ENCODE results near the gene GIPR.

Gene GIPR

DNA sequence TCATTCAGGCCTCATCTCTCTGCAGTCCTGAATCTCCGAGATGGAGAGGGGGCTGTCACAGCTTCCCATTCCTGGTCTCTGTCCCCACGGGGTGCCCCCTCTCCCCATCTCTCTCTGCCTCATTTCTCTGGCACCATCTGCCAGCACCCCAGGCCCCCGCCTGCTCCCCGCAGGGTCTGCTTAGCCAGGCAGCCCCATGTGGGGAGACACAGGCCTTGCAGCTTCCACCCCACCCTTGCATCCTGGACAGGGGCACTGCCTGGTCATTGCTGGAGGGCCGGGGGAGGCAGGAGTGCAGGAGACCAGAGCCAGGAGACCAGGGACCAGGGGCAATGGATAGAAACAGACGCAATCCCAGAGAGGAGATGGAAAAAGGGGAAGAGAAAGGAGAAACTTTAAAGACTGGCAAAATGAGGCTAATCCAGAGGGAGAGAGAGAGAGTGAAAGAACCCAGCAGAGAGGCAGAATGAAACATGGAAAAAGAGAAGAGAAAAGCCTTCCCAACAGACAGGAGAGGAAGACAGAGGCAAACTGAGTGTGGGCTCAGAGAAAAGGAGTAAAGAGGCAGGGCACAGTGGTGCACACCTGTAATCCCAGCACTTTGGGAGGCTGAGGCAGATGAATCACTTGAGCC lies 8.8 kb upstream of the GIPR start:
- peak; percentile 27; the same call in 2 of the 3 replicates for ATAC-seq
- TF ChIP-seq ZNF565 (CRISPR knock-in tag; conservative IDR thresholded peaks at IDR 0.05; ENCODE audit: low read depth) = no peak
- no peak for TF ChIP-seq ISL1 (CRISPR knock-in tag; IDR thresholded peaks at IDR 0.05)
- no peak for TF ChIP-seq ESRRG (CRISPR knock-in tag; IDR thresholded peaks at IDR 0.05)
- TF ChIP-seq, protein P1, sequence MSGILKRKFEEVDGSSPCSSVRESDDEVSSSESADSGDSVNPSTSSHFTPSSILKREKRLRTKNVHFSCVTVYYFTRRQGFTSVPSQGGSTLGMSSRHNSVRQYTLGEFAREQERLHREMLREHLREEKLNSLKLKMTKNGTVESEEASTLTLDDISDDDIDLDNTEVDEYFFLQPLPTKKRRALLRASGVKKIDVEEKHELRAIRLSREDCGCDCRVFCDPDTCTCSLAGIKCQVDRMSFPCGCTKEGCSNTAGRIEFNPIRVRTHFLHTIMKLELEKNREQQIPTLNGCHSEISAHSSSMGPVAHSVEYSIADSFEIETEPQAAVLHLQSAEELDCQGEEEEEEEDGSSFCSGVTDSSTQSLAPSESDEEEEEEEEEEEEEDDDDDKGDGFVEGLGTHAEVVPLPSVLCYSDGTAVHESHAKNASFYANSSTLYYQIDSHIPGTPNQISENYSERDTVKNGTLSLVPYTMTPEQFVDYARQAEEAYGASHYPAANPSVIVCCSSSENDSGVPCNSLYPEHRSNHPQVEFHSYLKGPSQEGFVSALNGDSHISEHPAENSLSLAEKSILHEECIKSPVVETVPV (CRISPR knock-in tag; IDR thresholded peaks at IDR 0.05) = no peak
- no peak for TF ChIP-seq CSDC2 (CRISPR knock-in tag; IDR thresholded peaks at IDR 0.05)
- TF ChIP-seq, protein P2, sequence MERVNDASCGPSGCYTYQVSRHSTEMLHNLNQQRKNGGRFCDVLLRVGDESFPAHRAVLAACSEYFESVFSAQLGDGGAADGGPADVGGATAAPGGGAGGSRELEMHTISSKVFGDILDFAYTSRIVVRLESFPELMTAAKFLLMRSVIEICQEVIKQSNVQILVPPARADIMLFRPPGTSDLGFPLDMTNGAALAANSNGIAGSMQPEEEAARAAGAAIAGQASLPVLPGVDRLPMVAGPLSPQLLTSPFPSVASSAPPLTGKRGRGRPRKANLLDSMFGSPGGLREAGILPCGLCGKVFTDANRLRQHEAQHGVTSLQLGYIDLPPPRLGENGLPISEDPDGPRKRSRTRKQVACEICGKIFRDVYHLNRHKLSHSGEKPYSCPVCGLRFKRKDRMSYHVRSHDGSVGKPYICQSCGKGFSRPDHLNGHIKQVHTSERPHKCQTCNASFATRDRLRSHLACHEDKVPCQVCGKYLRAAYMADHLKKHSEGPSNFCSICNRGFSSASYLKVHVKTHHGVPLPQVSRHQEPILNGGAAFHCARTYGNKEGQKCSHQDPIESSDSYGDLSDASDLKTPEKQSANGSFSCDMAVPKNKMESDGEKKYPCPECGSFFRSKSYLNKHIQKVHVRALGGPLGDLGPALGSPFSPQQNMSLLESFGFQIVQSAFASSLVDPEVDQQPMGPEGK (CRISPR knock-in tag; IDR thresholded peaks at IDR 0.05; ENCODE audit: borderline replicate concordance) = no peak
- TF ChIP-seq, protein P3, sequence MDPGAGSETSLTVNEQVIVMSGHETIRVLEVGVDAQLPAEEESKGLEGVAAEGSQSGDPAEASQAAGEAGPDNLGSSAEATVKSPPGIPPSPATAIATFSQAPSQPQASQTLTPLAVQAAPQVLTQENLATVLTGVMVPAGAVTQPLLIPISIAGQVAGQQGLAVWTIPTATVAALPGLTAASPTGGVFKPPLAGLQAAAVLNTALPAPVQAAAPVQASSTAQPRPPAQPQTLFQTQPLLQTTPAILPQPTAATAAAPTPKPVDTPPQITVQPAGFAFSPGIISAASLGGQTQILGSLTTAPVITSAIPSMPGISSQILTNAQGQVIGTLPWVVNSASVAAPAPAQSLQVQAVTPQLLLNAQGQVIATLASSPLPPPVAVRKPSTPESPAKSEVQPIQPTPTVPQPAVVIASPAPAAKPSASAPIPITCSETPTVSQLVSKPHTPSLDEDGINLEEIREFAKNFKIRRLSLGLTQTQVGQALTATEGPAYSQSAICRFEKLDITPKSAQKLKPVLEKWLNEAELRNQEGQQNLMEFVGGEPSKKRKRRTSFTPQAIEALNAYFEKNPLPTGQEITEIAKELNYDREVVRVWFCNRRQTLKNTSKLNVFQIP (CRISPR knock-in tag; IDR thresholded peaks at IDR 0.05; ENCODE audit: borderline replicate concordance, low read depth) = no peak
- TF ChIP-seq ARNTL (CRISPR knock-in tag; IDR thresholded peaks at IDR 0.05; ENCODE audit: borderline replicate concordance, low read depth) = no peak
- no peak for TF ChIP-seq ZC3H10 (CRISPR knock-in tag; IDR thresholded peaks at IDR 0.05)

DNA sequence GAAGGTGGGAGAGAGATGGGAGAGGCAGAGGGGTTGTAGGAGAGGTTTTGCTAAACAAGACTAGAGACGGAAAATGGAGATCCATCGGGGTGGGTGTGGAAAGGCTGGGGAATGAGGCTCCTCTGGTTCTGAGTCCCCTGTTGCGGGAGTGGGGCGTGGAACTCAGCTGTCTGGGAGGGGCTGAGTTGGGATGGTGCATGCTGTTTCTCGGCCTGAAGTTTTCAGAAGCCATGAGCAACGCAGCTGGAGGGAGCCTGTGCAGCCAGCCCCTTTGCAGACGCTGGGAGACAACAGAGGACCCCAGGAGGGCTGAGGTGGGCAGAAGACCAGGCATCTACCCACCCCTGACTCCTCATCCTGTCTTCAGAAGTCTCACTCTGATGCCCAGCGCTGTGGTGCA lies 7.4 kb upstream of the GIPR start:
- TF ChIP-seq ZNF70 (CRISPR knock-in tag; IDR thresholded peaks at IDR 0.05) = no peak
- no peak for TF ChIP-seq ESRRG (CRISPR knock-in tag; IDR thresholded peaks at IDR 0.05)
- no peak for TF ChIP-seq OSR1 (CRISPR knock-in tag; IDR thresholded peaks at IDR 0.05)
- no peak for TF ChIP-seq TCF4 (CRISPR knock-in tag; IDR thresholded peaks at IDR 0.05; ENCODE audit: borderline replicate concordance)
- TF ChIP-seq ZFP30 (CRISPR knock-in tag; IDR thresholded peaks at IDR 0.05) = no peak
- TF ChIP-seq ZC3H10 (CRISPR knock-in tag; IDR thresholded peaks at IDR 0.05) = no peak
- no peak for TF ChIP-seq ZNF565 (CRISPR knock-in tag; conservative IDR thresholded peaks at IDR 0.05; ENCODE audit: low read depth)
- no peak for TF ChIP-seq ZFP3 (CRISPR knock-in tag; IDR thresholded peaks at IDR 0.05)
- no peak for TF ChIP-seq SNAI2 (CRISPR knock-in tag; IDR thresholded peaks at IDR 0.05)
- ATAC-seq = no peak

DNA sequence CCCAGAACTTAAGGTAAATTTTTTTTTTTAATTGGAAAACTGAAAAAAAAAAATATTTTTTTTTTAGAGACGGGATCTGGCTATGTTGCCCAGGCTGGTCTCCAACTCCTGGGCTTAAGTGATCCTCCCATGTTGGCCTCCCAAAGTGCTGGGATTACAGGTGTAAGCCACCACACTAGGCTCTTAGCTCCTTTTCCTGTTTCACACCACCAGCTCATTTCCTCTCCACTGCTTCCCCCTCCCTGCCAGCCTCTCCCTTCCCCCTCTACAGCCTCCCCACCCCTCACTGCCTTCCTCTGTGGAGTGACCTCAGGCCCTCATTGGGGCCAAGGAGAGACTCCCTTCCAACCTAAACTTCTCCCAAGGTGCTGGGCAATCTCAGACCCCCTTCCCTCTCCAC lies 4.2 kb upstream of the GIPR start:
- TF ChIP-seq ZNF565 (CRISPR knock-in tag; conservative IDR thresholded peaks at IDR 0.05; ENCODE audit: low read depth) = no peak
- no peak for TF ChIP-seq ZFP30 (CRISPR knock-in tag; IDR thresholded peaks at IDR 0.05)
- TF ChIP-seq OSR1 (CRISPR knock-in tag; IDR thresholded peaks at IDR 0.05) = no peak
- no peak for TF ChIP-seq ZC3H10 (CRISPR knock-in tag; IDR thresholded peaks at IDR 0.05)
- no peak for TF ChIP-seq PPARA (CRISPR knock-in tag; IDR thresholded peaks at IDR 0.05; ENCODE audit: borderline replicate concordance)
- TF ChIP-seq, protein P1 (CRISPR knock-in tag; IDR thresholded peaks at IDR 0.05) = no peak
- TF ChIP-seq, protein P4, sequence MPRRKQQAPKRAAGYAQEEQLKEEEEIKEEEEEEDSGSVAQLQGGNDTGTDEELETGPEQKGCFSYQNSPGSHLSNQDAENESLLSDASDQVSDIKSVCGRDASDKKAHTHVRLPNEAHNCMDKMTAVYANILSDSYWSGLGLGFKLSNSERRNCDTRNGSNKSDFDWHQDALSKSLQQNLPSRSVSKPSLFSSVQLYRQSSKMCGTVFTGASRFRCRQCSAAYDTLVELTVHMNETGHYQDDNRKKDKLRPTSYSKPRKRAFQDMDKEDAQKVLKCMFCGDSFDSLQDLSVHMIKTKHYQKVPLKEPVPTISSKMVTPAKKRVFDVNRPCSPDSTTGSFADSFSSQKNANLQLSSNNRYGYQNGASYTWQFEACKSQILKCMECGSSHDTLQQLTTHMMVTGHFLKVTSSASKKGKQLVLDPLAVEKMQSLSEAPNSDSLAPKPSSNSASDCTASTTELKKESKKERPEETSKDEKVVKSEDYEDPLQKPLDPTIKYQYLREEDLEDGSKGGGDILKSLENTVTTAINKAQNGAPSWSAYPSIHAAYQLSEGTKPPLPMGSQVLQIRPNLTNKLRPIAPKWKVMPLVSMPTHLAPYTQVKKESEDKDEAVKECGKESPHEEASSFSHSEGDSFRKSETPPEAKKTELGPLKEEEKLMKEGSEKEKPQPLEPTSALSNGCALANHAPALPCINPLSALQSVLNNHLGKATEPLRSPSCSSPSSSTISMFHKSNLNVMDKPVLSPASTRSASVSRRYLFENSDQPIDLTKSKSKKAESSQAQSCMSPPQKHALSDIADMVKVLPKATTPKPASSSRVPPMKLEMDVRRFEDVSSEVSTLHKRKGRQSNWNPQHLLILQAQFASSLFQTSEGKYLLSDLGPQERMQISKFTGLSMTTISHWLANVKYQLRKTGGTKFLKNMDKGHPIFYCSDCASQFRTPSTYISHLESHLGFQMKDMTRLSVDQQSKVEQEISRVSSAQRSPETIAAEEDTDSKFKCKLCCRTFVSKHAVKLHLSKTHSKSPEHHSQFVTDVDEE (CRISPR knock-in tag; IDR thresholded peaks at IDR 0.05) = no peak
- TF ChIP-seq SNAI2 (CRISPR knock-in tag; IDR thresholded peaks at IDR 0.05) = no peak
- TF ChIP-seq, protein P2 (CRISPR knock-in tag; IDR thresholded peaks at IDR 0.05; ENCODE audit: borderline replicate concordance) = no peak
- TF ChIP-seq RARB (CRISPR knock-in tag; IDR thresholded peaks at IDR 0.05) = no peak
- TF ChIP-seq CSDC2 (CRISPR knock-in tag; IDR thresholded peaks at IDR 0.05) = no peak
- TF ChIP-seq ZNF8 (CRISPR knock-in tag; IDR thresholded peaks at IDR 0.05) = no peak
- no peak for TF ChIP-seq ZFP3 (CRISPR knock-in tag; IDR thresholded peaks at IDR 0.05)
- no peak for ATAC-seq

Data from SK-N-SH treated with all-trans-retinoic acid at 6 μM for 48 hours (cell line).